GM15510 (cell line): Measurements from ENCODE around the gene TMEM45A.

ENCODE experiments used
- POLR2A ChIP-seq: IDR thresholded peaks from 3 replicates; pipeline ENCODE4 v1.6.1; 2011; ENCODE audit warnings: borderline replicate concordance; ENCODE audit not compliant: insufficient read length; ENCODE audit errors: extremely low read depth

Gene TMEM45A

DNA sequence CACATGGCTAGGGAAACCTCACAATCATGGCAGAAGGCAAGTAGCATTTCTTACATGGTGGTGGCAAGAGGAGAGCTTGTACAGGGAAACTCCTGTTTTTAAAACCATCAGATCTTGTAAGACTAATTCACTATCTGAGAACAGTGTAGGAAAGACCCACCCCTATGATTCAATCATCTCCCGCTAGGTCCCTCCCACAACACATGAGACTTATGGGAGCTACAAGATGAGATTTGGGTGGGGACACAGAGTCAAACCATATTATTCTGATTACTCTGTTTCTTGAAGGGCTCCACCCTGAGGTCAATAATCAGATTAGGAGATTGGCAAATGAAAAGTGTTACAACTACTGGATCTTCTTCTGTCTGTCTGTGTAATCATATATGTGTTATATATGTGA is 21.5 kb upstream of the TMEM45A start:
- no peak for TF ChIP-seq POLR2A

DNA sequence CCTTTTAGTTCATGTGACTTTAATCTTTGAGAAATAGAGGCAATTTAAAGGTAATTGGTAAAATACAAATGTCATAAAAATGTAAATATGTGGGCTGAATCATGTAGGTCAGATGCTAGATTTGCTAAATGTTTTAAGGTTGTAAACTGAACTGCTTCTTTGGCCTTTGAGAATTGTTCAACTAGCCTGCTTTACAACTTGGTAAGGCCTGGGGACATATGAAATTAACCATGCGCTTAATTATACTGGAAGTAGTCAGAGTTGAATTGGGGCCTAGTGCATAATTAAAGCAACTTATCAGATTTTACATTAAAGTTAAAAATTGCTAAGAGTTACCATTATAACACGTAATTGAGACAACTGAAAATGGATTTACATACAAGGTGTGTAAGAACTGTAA is 21.0 kb upstream of the TMEM45A start:
- no peak for TF ChIP-seq POLR2A

DNA sequence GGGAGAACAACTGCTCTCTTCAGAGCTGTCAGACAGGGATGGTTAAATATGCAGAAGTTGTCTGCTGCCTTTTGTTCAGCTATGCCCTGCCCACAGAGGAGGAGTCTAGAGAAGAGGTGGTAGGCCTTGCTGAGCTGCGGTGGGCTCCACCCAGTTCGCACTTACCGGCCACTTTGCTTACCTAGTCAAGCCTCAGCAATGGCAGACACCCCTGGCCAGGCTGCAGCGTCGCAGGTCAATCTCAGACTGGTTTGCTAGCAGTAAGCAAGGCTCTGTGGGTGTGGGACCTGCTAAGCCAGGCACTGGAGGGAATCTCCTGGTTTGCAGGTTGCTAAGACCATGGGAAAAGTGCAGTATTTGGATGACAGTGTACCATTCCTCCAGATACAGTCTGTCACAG is 12.3 kb upstream of the TMEM45A start:
- TF ChIP-seq POLR2A: no peak

DNA sequence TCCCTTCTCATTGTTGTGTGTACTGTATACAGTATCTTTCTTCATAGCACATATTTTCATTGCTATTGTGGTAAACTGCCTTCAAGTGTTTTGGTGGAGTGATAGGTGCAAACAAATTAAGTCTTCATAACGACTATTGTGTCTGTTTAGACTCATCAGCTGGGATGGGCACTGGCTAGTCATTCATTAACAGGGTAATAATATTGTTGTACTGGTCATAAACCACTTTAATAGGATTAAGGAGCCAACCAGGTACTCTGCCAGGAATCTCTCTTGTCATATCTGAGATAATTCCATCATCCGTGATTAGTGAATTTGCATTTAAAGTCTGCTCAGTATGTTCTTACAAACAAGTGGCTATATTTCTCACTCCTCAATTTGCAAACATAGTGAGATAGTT is 10.2 kb upstream of the TMEM45A start:
- no peak for TF ChIP-seq POLR2A

DNA sequence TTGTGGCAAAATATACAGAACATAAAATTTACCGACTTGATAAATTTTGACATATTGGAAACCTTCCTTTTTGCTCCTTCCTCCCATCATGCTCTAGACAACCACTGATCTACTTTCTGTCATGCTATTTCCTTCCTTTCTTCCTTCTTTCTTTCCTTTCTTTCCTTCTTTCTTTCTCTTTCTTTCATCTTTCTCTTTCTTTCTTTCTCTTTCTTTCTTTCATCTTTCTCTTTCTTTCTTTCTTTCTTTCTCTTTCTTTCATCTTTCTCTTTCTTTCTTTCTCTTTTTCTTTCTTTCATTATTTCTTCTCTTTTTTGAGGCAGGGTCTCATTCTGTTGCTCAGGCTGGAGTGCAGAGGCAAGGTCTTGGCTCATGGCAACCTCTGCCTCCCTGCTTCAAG is 8.9 kb upstream of the TMEM45A start:
- no peak for TF ChIP-seq POLR2A

DNA sequence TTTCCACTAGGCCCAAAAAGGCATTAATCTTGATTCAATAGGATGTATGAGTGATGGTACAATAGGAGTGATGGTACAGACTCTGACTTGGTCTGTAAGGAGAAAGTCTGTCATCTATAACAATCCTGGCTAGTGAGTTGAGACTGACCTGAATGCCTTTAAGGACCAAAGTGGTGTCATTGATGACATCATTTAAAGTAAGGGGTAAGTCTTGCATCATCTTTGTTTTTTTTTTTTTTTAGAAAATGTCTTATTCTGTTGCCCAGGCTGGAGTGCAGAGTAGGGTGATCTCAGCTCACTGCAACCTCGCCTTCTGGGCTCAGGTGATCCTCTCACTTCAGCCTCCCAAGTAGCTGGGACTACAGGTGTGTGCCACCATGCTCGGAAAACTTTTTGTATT is 5.6 kb upstream of the TMEM45A start:
- no peak for TF ChIP-seq POLR2A

DNA sequence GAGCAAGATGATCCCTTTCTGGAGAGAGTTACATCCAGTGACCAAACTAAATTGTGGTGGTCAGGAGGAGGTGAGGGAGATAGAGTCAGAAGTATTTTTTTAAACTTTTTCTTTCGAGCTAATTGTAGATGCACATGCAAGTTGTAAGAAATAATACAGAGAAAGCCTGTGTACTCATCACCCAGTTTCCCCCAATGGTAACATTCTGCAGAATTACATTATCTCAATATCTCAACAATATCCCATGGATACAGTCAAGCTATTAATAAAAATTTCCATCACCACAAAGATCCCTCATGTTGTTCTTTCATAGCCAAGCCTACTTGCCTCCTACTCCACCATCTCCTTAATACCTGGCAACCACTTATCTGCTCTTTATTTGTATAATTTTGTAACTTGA is 3.3 kb upstream of the TMEM45A start:
- TF ChIP-seq POLR2A: no peak

DNA sequence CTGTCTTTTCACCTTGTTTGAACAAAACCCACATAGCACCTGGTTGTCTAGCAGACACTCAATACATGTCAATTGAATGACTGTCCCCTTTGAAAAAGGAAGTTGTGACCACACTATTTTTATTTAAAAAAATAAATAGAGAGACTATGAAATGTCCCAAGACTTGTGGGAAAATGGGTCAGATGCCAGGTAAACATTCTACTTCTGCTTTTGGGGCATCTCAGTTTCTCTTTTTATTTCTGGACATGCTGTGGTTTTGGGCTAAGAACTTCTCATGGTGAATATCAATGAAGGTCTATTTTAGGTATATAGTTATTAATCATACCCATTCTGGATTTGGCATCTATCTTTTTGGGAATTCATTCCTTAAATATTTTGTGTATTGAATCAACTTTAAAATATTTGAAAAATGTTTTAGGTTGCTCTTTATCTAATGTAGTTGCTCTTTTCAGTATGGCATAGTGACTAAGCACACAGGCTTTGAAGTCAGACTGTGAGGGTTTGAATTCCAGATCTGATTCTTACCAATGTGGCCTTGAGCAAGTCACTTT is 4.4 kb downstream of the TMEM45A start:
- no peak for TF ChIP-seq POLR2A

DNA sequence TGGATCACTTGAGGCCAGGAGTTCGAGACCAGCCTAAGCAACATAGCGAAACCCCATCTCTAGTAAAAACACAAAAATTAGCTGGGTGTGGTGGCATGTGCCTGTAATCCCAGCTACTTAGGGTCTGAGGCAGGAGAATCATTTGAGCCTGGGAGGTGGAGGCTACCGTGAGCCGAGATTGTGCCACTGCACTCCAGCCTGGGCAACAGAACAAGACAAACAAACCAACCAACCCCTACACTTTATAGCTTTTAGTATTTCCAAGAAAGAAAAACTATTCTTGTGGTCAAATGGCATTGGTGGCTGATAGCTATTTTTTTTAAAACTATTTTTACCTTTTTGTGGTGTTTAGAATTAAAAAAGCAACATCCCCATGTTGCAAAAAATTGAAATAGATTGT is 7.2 kb downstream of the TMEM45A start:
- TF ChIP-seq POLR2A: no peak

DNA sequence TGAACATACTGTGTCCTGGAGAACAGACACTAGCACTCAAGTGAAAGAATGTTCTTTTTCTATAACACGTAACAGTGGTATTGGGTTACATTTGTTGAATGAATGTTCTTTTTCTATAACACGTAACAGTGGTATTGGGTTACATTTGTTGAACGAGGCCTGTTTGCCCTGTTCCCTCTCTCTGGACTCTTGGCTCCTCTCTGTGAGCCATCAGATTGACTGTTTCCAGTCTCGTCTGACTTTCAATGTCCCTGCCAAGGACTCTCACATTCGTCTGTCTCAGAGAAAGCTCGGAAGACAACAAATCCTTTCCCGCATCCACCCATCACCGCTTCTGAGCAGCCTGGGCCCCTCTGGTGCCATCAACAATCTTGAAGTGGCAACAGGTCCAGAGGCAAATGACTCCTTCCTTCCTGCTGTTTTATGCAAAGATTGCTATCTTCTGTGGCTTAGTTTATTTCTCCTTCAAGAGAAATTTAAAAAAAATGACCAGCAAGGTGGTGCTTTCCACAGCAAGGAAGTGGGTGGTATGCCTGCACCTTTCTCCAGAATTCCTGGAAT is 8.0 kb downstream of the TMEM45A start:
- TF ChIP-seq POLR2A: no peak

DNA sequence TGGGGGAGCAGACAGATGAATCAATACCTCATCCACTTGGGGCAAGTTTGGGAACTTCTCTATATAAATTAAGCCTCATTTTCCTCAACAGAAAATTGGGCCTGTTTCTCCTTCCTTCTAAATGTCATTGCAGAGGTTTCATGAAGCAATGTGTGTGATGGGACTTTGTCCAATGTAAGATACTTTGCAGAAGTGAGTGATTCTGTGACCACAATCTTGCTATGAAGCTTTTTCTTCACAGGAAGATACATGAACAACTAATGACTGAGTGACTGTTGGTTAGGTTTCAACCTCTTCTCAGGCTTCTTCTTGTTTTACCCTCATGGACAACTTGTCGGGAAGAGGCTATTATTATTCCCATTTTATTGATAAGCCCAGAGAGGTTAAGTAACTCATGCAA is 11.0 kb downstream of the TMEM45A start:
- no peak for TF ChIP-seq POLR2A

DNA sequence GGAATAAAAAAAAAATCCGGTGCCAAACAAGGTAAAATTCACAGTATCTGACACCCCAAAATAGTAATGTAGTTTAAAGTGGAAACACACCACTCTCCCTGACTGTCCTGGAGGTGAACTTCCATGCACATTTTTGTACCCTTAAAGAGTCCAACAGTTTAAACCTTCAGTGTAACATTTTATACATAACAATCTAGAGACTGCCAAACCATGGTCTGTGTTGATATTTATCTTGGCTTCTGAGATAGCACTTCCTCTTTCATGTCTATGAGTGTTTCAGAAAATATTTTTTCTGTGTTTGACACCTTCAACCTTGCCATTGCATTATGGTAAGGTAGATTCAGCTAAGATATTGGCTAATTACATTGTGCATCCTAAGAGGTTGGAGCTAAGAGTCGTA is 13.9 kb downstream of the TMEM45A start:
- no peak for TF ChIP-seq POLR2A

DNA sequence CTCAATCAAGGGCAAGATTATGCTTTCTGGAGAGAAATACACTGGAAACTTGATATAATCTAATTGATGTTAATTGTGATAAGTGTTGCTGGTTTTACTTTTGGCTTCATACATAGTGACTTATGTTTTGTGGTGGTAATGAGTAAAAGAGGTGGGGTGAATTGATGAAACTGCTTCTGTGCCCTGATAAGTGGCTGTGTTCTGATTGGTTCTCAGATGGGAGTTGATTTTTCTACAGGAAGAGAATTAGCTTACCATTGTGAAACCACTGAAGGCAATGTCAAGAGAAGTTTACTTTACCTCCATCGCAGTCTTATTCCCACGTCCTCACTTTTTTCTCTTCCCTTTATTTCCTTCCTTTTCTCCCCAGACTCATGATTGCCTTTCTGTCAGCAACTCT is 23.8 kb downstream of the TMEM45A start:
- TF ChIP-seq POLR2A: no peak

DNA sequence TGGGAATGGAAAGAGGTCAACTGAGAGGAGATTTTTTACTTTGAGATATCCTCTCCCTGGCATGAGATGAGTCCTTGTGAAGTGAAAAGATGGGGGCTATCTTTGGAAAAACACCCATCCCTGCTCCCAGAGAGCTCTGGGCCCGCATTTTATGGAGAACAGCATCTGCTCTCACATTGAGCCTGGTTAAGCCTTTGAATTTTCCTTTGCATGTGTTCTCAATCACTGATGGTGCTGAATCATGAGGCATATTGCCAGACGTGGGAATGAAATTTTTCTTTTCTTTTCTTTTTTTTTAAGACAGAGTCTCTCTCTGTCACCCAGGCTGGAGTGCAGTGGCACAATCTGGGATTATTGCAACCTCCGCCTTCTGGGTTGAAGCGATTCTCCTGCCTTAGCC is 24.4 kb downstream of the TMEM45A start:
- TF ChIP-seq POLR2A: no peak

DNA sequence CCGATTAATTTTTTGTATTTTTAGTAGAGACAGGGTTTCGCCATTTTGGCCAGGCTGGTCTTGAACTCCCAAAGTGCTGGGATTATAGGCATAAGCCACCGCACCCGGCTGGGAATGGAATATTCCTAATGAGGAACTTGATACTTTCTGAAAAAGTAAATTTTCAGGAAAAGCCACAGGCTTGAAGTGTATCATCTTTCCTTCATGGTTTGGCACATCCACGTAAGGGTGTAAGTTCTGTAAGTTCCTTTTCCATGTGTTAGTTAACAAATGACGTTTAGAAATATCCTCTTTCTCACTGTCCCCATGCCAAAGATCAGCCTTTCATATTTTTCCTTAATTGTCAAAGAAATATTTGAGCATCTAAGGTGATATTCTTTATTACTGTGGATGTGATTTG is 24.9 kb downstream of the TMEM45A start:
- no peak for TF ChIP-seq POLR2A

DNA sequence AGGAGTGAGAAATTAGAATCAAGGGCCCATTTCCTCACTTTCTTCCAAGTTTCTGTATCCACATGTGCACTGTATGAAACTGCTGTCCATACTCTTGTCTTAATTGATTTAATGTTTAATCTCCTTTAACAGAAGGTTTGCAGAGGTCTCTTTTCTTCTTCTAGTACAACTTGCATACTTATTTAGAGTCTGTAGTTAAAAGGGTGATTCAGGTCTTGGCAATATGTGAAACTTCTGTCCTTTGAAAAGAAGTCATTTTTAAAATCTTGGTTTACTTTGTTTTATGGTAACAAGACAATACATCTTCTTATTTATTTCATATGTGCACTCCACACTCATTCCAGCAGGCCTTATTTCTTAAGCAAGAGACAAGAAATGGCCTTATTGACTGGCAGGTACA is 25.8 kb downstream of the TMEM45A start:
- TF ChIP-seq POLR2A: no peak

DNA sequence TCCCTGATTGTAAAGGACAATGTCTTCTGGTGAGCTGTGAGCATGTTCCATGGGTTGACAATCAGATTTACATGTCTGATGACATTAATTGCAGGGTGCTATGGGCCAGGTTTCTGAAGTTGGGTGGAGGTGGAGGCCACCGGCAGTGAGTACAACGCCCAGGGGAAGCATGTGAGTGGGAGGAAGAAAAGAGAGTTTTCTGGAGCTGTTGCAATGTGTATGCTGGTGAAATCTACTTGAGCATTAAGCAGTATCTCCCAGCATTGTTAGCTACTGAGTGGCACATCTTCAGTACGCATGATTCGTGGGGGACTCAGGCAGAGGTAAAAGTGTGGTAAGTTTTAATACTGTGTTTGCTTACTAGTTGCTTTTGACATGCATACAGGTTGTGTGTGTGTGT is 26.6 kb downstream of the TMEM45A start:
- no peak for TF ChIP-seq POLR2A

DNA sequence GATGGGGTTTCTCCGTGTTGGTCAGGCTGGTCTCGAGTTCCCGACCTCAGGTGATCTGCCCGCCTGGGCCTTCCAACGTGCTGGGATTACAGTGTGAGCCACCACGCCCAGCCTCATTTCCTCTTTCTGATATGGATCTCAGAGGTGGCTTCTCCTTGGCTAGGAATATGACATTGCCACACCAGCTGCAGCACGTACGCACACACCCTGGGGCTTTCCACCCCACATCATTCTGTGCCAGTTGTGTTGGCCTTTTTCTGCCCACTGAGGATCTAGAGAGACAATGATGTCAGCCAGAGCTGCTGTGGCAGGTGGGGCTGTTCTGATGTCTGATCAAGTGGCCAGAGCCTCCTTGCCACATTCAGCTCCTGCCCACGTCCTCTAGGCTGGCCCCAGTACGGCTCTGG is 29.0 kb downstream of the TMEM45A start:
- no peak for TF ChIP-seq POLR2A

DNA sequence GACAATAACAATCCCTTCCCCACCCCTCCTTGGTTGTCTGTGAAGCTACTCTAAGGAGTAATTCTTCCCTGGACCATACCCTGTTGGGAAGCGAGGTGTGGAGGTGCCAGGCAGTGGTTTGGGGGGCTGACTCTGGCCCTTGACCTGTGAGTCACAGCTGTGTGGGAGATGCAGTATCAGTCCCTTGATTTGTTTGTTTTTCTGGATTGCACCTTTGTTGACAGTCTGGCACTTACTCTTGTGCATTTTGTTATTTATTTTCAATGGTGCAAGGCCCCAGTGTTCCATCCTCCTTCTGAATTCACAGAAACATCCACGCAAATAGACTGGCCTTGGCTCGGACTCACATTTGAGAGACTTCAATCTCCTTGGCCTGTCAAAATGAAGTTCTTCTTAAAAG is 29.7 kb downstream of the TMEM45A start:
- no peak for TF ChIP-seq POLR2A
